ENCODE results near the gene FHOD3.

GRCh38 chr18:36567800-36568199, 270.3 kb downstream of the FHOD3 start:
- no peak for TF ChIP-seq EP300 (IDR thresholded peaks at IDR 0.05)
- TF ChIP-seq ESRRA (IDR thresholded peaks at IDR 0.05; ENCODE audit: borderline replicate concordance, low read length), result no peak
